AG09309 (cell line): Measurements from ENCODE around the gene CASP2.

Source experiments
- DNase-seq: peaks from one replicate; pipeline ENCODE4 v3.0.0-alpha.2; 2010; ENCODE audit warnings: low read depth
- H3K4me3 ChIP-seq: 2 replicates; pipeline ENCODE4 v1.5.1; 2011; ENCODE audit warnings: mild to moderate bottlenecking, low read depth, low read length, moderate library complexity; ENCODE audit not compliant: control insufficient read depth
- TF ChIP-seq, protein P1 (sequence below): IDR thresholded peaks from 2 replicates; pipeline ENCODE4 v1.5.1; 2011; ENCODE audit warnings: mild to moderate bottlenecking, low read depth, low read length, inconsistent platforms; ENCODE audit not compliant: insufficient read depth, control insufficient read depth; ENCODE audit errors: missing control alignments

The CASP2 gene

DNA sequence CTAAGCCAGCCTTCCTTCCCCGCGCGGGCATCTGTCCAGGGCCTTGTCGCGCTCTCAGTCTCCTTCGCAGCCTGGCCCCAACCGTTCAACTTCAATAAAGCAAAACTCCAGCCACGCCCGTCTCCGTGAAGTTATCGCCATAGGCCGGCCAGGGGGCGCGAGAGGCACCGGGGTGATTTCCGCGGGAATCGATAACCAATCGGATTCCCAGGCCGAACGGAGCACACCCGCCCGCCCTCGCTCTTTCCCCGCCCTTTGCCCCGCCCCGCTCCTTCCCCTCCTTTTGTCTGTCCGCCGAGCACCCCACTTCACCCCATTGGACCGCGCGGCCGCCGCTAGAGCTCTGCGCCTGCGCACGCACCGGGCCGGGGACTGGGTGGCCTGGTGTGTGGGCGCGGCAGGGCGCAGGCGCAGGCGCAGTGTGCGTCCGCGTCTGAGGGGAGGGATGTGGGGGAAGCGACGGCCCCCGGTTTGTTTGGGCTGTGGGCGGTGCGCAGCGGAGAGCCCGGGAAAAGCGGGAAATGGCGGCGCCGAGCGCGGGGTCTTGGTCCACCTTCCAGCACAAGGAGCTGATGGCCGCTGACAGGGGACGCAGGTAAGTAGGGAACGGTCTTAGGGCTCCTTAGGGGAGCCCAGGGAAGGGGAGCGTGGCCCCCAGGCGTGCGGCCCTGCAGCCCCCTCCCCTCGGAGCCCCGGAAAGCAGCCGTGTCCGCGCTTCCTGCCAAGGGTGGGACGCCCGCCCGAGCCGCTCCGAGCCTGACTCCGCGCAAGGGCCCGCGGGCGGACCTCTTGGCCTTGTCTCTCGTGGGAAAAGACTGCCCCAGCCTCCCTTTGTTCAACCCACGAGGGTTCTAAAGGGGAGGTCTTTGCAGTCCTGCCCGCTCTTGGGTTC lies at the start of gene CASP2:
Gene CASP2 (plus strand): TSS at position 417 of the 892 bp plus-strand sequence. CDS start 105 bp downstream, at position 522.
- peak within 1 kb of the TSS; percentile 57 for H3K4me3 ChIP-seq
- peak; percentile 76 for DNase-seq
- TF ChIP-seq, protein P1, sequence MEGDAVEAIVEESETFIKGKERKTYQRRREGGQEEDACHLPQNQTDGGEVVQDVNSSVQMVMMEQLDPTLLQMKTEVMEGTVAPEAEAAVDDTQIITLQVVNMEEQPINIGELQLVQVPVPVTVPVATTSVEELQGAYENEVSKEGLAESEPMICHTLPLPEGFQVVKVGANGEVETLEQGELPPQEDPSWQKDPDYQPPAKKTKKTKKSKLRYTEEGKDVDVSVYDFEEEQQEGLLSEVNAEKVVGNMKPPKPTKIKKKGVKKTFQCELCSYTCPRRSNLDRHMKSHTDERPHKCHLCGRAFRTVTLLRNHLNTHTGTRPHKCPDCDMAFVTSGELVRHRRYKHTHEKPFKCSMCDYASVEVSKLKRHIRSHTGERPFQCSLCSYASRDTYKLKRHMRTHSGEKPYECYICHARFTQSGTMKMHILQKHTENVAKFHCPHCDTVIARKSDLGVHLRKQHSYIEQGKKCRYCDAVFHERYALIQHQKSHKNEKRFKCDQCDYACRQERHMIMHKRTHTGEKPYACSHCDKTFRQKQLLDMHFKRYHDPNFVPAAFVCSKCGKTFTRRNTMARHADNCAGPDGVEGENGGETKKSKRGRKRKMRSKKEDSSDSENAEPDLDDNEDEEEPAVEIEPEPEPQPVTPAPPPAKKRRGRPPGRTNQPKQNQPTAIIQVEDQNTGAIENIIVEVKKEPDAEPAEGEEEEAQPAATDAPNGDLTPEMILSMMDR = peak; percentile 28

DNA sequence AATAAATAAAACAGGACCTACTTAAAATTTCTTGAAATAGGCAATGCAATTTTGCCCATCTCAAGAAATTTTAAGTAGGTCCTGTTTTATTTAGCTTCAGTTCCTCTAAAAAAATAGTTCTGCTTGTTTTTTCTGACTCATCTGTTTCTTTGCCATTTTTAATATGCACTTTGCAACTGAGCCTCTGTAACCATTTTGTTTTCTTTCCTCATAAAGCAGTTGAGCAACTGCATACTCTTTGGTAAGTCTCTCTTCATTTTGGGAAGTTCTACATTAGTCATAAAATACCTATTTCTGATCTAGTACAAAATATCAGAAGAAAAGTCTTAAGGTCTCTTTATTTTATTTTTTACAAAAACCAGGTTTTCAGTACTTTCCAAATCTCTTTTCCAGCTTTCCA lies 48.3 kb upstream of the CASP2 start:
- DNase-seq = no peak
- TF ChIP-seq, protein P1 = no peak
- H3K4me3 ChIP-seq = no peak overlapping the region

DNA sequence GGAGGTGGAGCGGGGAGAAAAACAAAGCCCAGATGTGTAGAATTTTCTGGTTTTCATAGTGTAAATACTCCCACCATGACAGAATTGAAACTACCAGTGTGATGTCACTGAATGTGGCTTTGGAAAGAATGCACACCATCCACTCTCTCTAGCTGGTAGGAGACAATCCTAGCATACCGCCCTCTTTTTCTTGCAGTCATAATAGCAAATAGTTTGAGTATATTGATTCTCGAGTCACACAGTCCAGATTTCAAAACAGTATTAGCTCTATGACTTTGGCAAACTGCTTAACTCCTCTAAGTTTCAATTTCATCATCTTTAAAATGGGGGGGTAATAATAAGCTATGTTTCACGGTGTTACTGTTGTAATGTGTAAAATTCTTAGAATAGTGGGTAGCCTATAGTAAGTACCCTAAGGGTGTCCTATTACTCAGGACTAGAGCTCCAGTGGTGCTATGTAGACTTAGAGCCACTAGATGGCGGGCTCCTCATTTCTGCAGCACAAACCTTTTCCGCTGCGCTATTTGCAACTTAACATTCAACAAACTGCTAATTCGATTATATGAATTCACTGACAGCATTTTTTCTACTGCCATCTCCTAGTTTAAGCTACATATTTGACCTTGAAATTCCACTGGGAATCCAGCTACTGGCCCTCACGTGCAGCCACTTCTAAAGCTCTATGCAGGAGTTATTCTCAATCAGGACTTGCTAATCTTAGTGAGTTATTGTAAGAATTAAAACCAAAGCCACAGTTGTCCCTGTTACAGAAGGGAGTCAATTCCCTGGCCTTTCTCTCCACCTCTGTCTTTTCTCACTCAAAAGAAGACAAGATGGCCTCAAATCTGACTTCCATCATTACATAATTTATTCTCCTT lies 47.6 kb upstream of the CASP2 start:
- peak; percentile 68 for DNase-seq
- TF ChIP-seq, protein P1 = peak; percentile 86
- no peak overlapping the region for H3K4me3 ChIP-seq

DNA sequence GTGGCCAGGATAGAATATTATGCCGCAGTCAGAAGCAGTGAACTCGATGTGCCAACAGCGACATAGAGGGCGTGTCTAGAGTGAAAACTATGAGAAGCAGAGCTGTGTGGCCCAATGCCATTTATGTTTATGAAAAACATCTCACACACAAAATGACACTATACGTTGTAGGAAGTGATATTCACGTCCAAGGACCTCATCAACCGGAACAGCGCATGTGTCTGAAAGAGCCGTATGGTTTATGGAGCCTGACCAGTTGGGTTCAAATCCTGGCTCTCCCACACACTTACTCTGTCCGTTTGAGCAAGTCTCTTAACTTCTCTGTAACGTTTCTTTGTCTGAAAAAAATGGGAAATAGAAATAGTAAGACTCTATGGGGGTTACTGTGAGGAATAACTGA lies 45.8 kb upstream of the CASP2 start:
- no peak overlapping the region for H3K4me3 ChIP-seq
- DNase-seq = no peak
- TF ChIP-seq, protein P1 = no peak

DNA sequence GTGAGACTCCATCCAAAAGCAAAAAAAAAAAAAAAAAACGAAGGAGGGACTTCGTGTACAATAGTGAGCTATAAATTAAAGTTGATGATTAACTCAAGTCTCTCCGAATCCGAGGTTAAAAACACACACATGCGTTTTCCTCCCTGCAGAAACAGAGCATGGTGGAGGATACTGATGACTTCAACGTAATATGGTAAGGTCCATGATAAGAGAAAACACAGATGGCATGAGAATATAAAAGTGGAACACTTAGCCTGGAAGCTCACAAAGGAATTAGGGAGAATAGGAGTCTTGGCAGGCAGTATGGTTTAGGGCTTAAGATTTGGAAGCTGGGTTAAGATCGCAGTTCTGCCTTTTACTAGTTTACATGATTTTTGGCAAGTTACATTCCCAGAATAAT lies 45.0 kb upstream of the CASP2 start:
- TF ChIP-seq, protein P1 = no peak
- DNase-seq = no peak

DNA sequence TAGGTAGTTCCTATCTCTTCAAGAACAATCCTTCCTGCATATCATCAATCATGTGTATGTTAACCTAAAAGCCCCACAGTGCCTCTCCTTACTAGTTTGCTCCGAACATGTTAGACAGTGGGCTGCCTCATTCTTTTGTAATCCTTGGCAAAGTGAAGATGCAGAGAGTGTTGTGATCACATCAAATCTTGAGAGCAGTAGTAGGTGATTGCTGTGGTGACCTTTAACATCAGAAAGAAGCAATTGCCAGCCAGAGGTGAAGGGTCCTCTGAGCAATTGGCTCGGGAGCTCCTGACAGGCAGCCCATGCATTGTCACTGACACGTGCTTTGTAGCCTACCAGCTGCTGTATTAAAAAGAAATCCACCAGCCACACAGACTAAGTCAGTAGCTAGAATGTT lies 44.5 kb upstream of the CASP2 start:
- H3K4me3 ChIP-seq = no peak overlapping the region
- TF ChIP-seq, protein P1 = no peak
- no peak for DNase-seq

More for the DNA sequence above, 45.0 kb upstream of the CASP2 start:
- no peak overlapping the region for H3K4me3 ChIP-seq
